Keratinocyte (primary cell): Measurements from ENCODE around the gene KRT33A. TPM values are rescaled to one million over a fixed set of nuclear protein-coding genes. Genes with fewer than 3 reads are reported as not detected.

Experiments
- DNase-seq: peaks from one replicate; pipeline ENCODE4 v3.0.0-alpha.2; 2011; ENCODE audit warnings: low read depth, missing footprints, low spot score
- FAIRE-seq: peaks from 2 replicates; lab custom pipeline; 2011; peaks lifted over from hg19 to GRCh38; lab: Jason Lieb, UNC
- H2AFZ ChIP-seq: 2 replicates; pipeline ENCODE4 v1.6.0; 2012; ENCODE audit warnings: low read length, control low read depth, inconsistent platforms; ENCODE audit not compliant: control insufficient read depth
- H3K27ac ChIP-seq: 2 replicates; pipeline ENCODE4 v1.5.1; 2011; ENCODE audit warnings: low read length; ENCODE audit not compliant: control insufficient read depth, insufficient read depth
- H3K27me3 ChIP-seq: 3 replicates; pipeline ENCODE4 v1.6.0; 2011; ENCODE audit warnings: low read length; ENCODE audit not compliant: control insufficient read depth, insufficient read depth; ENCODE audit errors: extremely low read depth
- H3K36me3 ChIP-seq, 2 experiments: 2 replicates in 1 of 2; 3 replicates in 1 of 2; pipeline ENCODE4 v1.5.1; 2011; ENCODE audit warnings: low read length in 2 of 2, mild to moderate bottlenecking in 1 of 2; ENCODE audit not compliant: control insufficient read depth in 2 of 2, insufficient read depth in 2 of 2; ENCODE audit errors: extremely low read depth in 1 of 2
- H3K4me1 ChIP-seq: 3 replicates; pipeline ENCODE4 v1.5.1; 2011; ENCODE audit warnings: low read length; ENCODE audit not compliant: control insufficient read depth, insufficient read depth; ENCODE audit errors: extremely low read depth
- H3K4me2 ChIP-seq: 3 replicates; pipeline ENCODE4 v1.6.0; 2011; ENCODE audit warnings: low read depth, low read length; ENCODE audit not compliant: control insufficient read depth, insufficient read depth; ENCODE audit errors: extremely low read depth
- H3K4me3 ChIP-seq, 3 experiments: fragments of 200-600 bp in 1 of 3; sonication (generic) in 1 of 3; 2 replicates in 2 of 3; 3 replicates in 1 of 3; pipeline ENCODE4 v1.5.1; 2011 to 2016; ENCODE audit warnings: low read length in 3 of 3, mild to moderate bottlenecking in 3 of 3, control low read depth in 2 of 3, inconsistent platforms in 1 of 3, low read depth in 1 of 3, mixed read lengths in 1 of 3, mixed run types in 1 of 3, moderate library complexity in 1 of 3; ENCODE audit not compliant: control insufficient read depth in 2 of 3, insufficient read depth in 2 of 3; ENCODE audit errors: extremely low read depth in 1 of 3
- H3K79me2 ChIP-seq: 2 replicates; pipeline ENCODE4 v1.6.0; 2012; ENCODE audit warnings: low read length; ENCODE audit not compliant: control insufficient read depth, insufficient read depth
- H3K9ac ChIP-seq: 3 replicates; pipeline ENCODE4 v1.6.0; 2011; ENCODE audit warnings: low read length; ENCODE audit not compliant: control insufficient read depth, insufficient read depth; ENCODE audit errors: extremely low read depth
- H3K9me1 ChIP-seq: 3 replicates; pipeline ENCODE4 v1.6.0; 2011; ENCODE audit warnings: low read length; ENCODE audit not compliant: control insufficient read depth, insufficient read depth; ENCODE audit errors: extremely low read depth
- H3K9me3 ChIP-seq: 2 replicates; pipeline ENCODE4 v1.5.1; 2012; ENCODE audit warnings: low read depth, low read length; ENCODE audit not compliant: control insufficient read depth
- H4K20me1 ChIP-seq: 3 replicates; pipeline ENCODE4 v1.6.0; 2011; ENCODE audit warnings: low read length; ENCODE audit not compliant: control insufficient read depth, insufficient read depth; ENCODE audit errors: extremely low read depth
- CTCF ChIP-seq, 3 experiments: IDR thresholded peaks in 1 of 3; conservative IDR thresholded peaks in 1 of 3; optimal IDR thresholded peaks in 1 of 3; 2 replicates in 2 of 3; 3 replicates in 1 of 3; pipeline versions ENCODE3 to v1.5.1; 2011; ENCODE audit warnings: low read length in 3 of 3, mild to moderate bottlenecking in 3 of 3, moderate library complexity in 2 of 3, control low read depth in 1 of 3, inconsistent platforms in 1 of 3; ENCODE audit not compliant: insufficient read depth in 2 of 3; ENCODE audit errors: extremely low read depth in 1 of 3
- EZH2 ChIP-seq: IDR thresholded peaks from one replicate; pipeline ENCODE4 v1.6.1; 2012; ENCODE audit warnings: inconsistent platforms, mild to moderate bottlenecking, low read length, moderate library complexity
- dilution Hi-C: fragments of 300-500 bp; cut with MboI; formaldehyde crosslinking; loops from one replicate; pipeline ENCODE4 v1.7.0; 2020; ENCODE audit warnings: low sequenced_read_pairs; ENCODE audit not compliant: extremely low pct_ligation_motif_present
- polyA plus RNA-seq, 5 experiments: library from polyadenylated mRNA; depleted of rRNA in 3 of 5; stranded (reverse) in 3 of 5; stranded (forward) in 1 of 5; unstranded in 1 of 5; fragments of >200 nt; gene quantifications; 1 replicate in 1 of 5; 2 replicates in 3 of 5; 3 replicates in 1 of 5; pipeline versions ENCODE4 v1.2.1 to v1.2.3, GENCODE V29; 2011 to 2012; ENCODE audit warnings: missing spikeins in 2 of 5, low read depth in 1 of 5, low replicate concordance in 1 of 5

Gene KRT33A
- polyA plus RNA-seq, 1 donor (not counting 4 experiments of a cell fraction or from before 2014, with no cell fraction given) = not detected

- no peak overlapping the region for H3K4me3 ChIP-seq
Measured at GRCh38 chr17:41311111-41311510, 39.5 kb downstream of the KRT33A start.

DNA sequence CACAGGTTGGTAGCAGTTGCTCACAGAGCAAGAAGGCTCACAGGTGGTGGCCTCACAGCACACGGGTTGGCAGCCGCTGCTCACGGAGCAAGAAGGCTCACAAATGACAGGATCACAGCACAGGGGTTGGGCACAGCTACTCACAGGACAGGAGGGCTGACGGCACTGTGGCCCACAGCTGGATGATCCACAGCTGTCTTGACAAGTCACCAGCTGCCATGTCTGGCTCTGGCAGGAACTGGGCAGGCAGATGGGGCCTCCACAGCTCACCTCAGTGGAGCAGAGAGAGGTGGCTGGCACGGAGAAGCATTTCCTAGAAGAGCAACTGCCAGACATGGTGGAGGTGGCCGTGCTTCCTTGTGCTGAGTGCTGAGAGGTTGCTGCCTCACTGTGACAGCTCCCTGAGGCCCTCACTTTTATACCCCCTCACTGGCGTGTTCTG is 41.7 kb downstream of the KRT33A start, which contains the start of gene KRTAP16-1:
TSS of gene KRTAP16-1 (minus strand) at position 392 of the 442 bp plus-strand sequence. CDS start at position 336, 56 bp downstream.
- Histone ChIP-seq H3K4me3 (no peak within 1 kb of the TSS), H3K9me1 (no peaks in the 10 kb centered on the region), H3K36me3 (no peaks in the 10 kb centered on the region), H3K4me2 (peak within 1 kb of the TSS; percentile 25), H3K27ac (no peak within 1 kb of the TSS), H3K9me3 (no peaks in the 10 kb centered on the region), H3K9ac (no peak within 1 kb of the TSS), H3K27me3 (no peaks in the 10 kb centered on the region), H4K20me1 (no peaks in the 10 kb centered on the region), H3K79me2 (no peaks in the 10 kb centered on the region), H2AFZ (peak within 1 kb of the TSS; percentile 89), H3K4me1 (peaks cover 6% of the 10 kb centered on the region)
- TF ChIP-seq EZH2 = no peak
- dilution Hi-C loops = no loop called here
- FAIRE-seq (no peak), DNase-seq (no peak)

More at GRCh38 chr17:41311111-41311510, 39.5 kb downstream of the KRT33A start:
- no peaks in the 10 kb centered on the region for H3K9me1 ChIP-seq
- H3K36me3 ChIP-seq = no peaks in the 10 kb centered on the region
- H3K79me2 ChIP-seq = no peaks in the 10 kb centered on the region
- no peak overlapping the region for H3K9ac ChIP-seq
- H3K4me2 ChIP-seq = no peak overlapping the region
- H3K27ac ChIP-seq = no peak overlapping the region
- no peak overlapping the region for H2AFZ ChIP-seq
- dilution Hi-C loops = no loop called here
- TF ChIP-seq EZH2 (no peak), CTCF (optimal IDR thresholded peaks at IDR 0.05 in 1 of 3, IDR thresholded peaks at IDR 0.05 in 1 of 3, conservative IDR thresholded peaks at IDR 0.05 in 1 of 3; ENCODE audit: extremely low read depth in 1 of 3, insufficient read depth in 2 of 3, low read length in 3 of 3) (no peak)
- H4K20me1 ChIP-seq = no peaks in the 10 kb centered on the region
- DNase-seq (no peak), FAIRE-seq (no peak)
- peaks cover 6% of the 10 kb centered on the region for H3K4me1 ChIP-seq
- no peaks in the 10 kb centered on the region for H3K9me3 ChIP-seq
- no peaks in the 10 kb centered on the region for H3K27me3 ChIP-seq
